Stimulated activated CD8-positive, alpha-beta memory T cell treated with anti-CD3 and anti-CD28 coated beads, Interleukin-4, amount 100 ng/mL, for 1 hour (primary cell): ENCODE measurements around the gene ARL17A.
"Not testable (repeated sequence)": the region's sequence is repeated elsewhere in the genome, so short reads cannot be mapped to it uniquely, and the experiment has no call there.

ENCODE experiments used
- DNase-seq, 2 donors: peaks; one replicate each; pipeline ENCODE4 v3.0.0-alpha.2; 2020; ENCODE audit warnings: low read depth in 2 of 2, low spot score in 1 of 2

ARL17A gene

DNA sequence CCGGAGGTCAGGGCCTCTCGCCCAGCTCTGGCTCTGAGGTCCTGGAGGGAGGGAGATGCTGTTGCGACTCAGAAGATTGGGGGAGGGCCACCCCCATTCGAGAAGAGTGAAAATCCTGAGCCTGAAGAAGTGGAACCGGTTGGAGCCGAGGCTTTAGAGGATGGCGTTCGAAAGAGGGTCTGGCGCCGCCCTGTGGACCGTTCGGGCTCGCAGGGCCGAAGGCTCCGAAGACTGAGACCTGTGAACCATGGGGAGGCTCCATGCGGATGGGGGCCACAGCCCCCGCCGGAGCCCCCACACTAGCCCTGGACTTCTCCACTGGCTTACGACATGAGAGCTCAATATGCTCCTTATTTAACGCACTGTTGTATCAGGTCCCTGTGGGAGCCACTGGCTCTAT lies 20.3 kb downstream of the ARL17A start:
- not testable (repeated sequence) for DNase-seq

DNA sequence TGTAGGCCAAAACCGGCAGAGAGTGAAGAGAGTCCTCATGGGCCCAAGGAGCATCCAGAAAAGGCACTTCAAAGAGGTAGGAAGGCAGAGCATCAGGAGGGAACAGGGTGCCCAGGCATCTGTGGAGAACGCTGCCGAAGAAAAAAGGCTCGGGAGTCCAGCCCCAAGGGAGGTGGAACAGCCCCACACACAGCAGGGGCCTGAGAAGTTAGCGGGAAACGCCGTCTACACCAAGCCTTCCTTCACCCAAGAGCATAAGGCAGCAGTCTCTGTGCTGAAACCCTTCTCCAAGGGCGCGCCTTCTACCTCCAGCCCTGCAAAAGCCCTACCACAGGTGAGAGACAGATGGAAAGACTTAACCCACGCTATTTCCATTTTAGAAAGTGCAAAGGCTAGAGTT lies 30.9 kb downstream of the ARL17A start:
- DNase-seq = not testable (repeated sequence)

DNA sequence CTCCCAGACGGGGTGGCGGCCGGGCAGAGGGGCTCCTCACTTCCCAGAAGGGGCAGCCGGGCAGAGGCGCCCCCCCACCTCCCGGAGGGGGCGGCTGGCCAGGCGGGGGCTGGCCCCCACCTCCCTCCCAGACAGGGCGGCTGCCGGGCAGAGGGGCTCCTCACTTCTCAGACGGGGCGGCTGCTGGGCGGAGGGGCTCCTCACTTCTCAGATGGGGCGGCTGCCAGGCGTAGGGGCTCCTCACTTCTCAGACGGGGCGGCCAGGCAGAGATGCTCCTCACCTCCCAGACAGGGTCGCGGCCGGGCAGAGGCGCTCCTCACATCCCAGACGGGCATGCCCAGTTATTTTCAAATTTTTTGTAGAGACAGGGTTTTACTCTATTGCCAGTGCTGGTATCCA lies 44.8 kb downstream of the ARL17A start:
- not testable (repeated sequence) for DNase-seq

DNA sequence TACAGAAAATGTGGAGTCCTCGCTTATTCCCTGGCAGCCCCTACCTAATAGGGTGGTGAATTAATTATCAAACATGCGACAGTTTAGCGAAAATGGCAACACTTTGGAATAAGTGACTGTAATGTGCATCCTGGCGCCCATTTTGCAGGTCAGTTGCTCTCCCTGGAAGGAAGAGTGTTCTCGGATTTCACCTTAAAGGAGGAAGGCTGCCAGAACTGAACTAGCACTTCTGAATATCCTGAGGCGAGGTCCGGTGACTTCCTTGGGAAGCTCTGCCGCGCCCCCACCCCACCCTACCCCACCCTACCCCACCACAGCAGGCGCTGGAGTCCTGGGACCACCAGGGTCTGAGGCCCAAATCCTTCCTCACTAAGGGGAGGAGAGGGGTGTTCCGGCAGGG lies 67.3 kb downstream of the ARL17A start, which contains the start of gene LRRC37A2:
Gene LRRC37A2 (plus strand): TSS at position 301 of the 400 bp plus-strand sequence. CDS start 245 bp downstream, outside the sequence.
- not testable (repeated sequence) for DNase-seq

DNA sequence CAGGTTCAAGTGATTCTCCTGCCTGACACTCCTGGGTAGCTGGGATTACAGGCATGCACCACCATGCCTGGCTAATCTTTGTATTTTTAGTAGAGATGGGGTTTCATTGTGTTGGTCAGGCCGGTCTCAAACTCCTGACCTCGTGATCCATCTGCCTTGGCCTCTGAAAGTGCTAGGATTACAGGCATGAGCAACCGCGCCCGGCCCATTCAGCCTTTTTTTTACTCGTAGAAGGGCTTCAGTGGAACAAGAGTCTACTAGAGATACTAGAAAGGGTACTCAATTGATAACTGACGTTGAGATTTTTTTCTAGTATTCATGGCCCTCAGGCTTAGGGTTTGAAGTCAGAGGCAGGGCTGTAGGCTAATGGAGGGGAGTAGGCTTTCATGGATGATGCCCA lies 73.6 kb downstream of the ARL17A start:
- not testable (repeated sequence) for DNase-seq

DNA sequence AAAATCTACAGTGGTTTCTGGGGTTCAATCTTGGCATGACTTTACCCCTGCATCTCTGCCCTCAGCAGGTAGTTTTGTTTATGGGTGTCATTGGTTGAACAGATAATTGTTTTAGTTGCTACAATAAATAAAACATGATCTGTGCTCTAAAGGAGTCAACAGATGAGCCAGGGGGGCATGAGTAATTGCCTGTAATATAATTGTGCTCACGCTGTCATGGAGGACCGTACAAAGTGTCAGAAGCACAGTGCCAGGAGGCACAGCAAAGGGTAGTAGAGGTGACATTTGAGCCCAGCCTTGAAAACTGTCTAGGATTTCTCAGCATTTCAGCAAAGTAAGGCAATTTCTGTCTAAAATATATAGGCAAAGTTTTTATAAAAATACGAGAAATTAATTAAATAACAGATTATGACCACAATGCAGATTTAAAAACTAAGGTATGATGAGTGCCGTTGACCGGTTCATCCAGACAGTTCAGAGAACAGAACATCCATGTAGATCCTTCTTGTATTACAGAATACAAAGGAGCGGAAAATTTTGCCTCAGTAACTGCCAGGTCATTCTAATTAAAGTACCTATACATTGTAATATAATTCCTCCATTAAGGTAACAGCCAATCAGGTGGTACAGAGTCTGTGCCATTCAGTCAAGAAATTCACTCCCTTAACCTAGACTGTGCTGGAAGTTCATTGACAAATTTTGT lies 79.9 kb downstream of the ARL17A start:
- not testable (repeated sequence) for DNase-seq

DNA sequence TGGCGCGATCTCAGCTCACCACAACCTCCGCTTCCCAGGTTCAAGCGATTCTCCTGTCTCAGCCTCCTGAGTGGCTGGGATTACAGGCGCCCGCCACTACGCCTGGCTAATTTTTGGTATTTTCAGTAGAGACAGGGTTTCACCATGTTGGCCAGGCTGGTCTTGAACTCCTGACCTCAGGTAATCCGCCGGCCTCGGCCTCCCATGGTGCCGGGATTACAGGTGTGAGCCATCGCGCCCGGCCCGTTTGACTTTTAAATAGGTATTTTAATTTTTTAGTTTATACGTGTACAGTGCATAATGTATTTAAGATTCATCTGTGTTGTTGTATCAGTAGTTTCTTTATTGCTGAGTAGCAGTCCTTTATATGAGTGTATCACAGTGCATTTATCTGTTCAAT lies 87.5 kb downstream of the ARL17A start:
- not testable (repeated sequence) for DNase-seq

DNA sequence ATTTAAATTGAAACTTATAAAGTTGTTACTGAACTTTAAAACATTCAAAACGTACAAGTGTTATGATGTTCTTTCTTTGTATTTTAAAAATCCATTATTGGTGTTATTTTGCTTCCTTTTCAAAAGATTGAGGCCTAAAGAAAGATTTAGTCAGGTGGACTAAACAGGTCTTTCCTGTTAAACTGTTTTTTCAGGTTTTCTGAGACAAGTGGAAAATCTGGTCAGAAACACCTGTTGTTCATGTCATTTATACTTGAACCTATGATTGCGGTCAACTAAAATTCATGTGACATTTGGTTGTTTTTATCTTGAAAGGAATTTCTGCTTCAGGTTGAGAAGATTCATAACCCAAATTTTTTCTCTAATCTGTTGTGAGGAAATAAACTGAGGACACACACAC lies 98.2 kb downstream of the ARL17A start:
- DNase-seq = not testable (repeated sequence)

DNA sequence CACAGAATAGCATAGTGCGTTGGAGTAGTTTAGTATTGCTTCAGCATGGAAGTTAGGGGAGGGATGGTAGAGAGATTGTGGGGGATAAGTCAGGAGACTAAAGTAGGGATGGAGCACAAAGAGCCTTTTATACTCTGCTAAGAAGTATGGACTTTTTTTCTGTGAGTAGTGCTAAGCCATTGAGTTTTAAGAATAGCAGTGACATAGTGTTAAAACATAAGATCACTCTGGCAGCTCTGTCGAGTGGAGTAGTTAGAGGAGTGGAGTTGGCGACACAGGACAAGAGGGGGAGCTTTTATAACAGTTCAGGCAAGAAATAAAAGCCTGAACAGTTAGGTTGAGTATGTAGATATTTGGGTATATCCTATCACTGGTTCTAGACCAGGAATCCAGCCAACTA lies 100.7 kb downstream of the ARL17A start:
- DNase-seq = not testable (repeated sequence)

DNA sequence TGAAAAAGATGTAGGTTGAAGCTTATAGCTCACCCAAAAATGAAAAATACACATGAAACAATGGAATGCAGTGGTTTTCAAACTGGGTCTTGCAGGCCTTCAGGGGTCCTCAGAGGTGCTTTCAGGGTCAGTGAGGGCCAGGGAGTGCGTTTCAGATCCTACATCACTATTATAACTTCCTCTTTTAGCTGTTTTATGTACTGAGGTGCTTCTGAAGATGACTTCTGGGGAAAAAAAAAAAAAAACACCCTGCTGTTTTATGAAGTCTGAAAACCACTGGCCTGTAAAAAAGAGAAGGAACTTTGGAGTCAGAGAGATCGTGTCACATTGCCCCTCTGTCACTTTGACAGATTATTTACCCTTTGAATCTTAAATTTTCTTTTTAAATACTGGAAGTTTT lies 103.9 kb downstream of the ARL17A start:
- not testable (repeated sequence) for DNase-seq

DNA sequence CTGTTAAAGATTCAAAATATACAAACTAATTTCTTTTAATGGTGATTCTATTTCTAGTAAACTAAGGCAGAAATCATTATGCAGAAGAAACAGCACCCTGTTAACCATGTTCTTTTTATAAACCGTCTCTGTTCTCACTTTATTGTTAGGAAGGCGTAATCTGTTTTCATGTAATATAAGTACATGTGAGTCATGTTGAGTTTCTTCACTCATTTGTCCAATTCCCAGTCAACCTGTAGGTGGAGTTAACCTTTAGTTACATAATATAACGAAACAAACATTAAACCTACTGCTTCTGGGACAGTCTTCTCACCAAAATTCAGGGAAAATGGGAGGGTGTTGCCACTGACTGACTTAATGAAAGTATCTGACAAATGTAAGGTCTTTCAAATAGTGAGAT lies 105.0 kb downstream of the ARL17A start:
- DNase-seq = not testable (repeated sequence)

DNA sequence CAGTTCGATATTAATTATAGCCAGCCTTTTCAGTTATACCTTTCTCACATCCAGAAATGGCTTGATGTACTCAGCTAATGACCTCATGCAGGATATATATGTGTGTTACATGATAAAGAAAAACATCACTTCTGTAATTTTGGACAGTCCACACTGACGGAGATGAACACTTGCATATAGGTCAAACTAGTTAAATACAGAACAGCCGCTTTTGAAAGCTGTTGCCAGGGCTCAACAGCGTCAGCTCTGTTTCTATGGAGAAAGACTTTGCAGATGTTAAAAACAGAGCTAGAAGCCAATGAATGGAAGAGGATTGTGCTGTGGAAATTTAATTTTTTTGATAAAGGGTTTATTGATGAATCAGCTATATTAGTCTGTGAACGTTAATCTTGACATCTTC lies 111.9 kb downstream of the ARL17A start:
- not testable (repeated sequence) for DNase-seq
